GM18861 (cell line): ENCODE data around the gene C11orf97.

Source experiments
- ATAC-seq: cut with Tn5 transposase; IDR thresholded peaks from one replicate; pipeline ENCODE4 v1.9.1; 2021; ENCODE audit not compliant: unreplicated experiment

C11orf97 gene

DNA sequence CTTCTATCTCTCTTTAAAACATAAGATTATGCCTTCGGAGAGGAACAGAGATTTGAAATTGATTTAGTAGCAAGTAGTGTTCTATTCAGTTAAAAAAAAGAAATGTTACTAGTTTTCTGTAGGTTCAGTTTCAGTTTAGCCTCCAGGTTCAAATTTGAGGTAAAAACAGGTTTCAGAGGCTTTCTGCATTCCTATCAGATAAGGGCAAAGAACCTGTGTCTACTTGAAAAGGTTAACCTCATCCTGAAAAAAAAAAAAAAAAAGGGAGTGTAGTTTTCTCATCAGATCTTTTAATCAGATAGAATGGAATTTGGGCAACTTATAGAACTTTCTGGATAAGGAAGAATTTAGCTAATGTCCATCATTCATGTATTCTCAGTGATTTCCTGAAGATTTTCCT is 12.1 kb downstream of the C11orf97 start:
- ATAC-seq: no peak

DNA sequence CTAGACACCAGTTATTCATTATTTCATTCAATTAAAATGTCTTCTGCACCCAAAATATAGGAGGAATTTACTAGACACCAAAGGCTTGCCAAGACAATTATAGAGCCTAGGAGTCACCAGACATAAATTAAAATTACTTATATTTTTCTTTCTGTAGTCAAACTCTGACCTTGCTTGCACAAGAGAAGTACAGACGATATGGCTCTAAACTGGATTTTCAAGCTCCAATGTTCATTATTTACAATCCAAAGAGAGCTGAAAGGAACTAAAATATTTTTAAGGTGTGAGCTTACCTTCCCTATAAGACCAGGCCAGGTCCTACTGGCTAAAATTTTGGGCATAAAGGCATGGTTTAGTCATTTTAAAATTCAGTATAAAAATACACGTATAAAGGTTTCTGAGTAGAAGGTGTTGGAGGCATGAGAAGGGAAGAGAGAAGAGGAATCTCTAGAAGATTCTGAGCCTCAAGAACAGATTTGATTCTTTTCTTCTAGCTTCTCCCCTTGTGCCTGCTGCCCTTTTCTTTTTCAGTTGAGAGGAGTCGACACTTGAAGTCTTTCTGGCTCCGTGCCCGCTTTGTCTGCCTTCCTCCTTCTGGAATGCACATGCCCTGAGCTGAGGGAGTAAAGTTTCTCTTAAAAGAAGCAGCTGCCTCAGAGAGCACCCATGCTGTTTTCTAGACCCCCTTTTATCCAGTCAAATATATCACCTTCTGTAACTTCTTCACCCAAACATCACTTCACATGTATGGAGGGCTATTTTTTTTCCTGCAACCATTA is 13.5 kb downstream of the C11orf97 start:
- ATAC-seq: no peak

DNA sequence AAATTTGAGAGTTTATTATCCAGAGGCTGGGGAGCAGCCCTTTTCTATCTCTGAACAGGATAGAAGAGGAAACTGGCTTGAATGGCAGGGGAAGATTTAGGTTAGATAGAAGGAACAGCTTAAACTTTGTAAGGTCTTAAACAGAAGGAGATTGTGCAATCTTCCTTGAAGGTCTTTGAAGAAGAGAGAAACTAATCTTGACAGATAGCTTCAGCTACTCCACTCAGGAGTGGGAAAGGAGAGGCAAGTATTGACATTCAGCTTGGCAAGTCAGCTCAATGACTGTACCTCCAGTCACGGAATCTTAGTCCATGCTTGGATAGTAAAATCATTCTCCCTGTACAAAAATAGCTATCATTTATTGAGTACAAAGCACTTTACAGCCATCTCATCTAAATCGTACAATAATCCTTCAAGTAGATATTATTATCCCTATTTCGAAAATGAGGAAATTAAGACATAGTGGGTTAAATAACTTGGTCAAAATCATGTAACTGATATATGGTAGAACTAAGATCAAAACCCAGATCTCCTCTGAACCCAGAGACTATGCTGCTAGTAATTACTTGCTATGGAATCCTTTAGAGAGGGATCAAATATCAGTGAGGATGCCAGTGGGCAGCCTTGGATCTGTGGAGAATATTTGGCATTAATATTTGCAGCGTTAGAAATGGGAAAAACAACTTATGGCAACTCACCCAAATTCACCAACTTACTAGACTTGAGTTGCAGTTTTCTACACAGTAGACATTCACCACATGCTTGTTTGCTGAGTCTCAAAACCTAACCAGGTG is 14.6 kb downstream of the C11orf97 start:
- no peak for ATAC-seq

DNA sequence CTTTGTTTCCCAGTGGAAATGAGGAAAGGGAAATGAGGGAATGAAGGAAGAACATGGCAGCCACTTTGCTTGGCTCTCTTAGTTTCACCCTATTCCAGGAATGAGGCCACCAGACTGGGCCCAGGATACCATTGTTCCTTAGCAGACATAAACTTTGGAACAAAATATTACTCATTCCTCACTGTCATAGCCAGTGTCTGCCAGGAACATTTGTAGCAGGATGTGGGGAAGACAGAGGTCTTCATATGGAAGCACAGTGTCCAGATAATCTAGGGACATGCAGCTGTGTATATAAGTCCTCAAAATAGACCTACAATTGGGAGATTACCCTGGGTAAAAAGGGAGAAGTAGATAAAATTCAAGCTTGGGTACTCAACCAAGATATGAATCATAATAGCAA is 16.3 kb downstream of the C11orf97 start:
- no peak for ATAC-seq

DNA sequence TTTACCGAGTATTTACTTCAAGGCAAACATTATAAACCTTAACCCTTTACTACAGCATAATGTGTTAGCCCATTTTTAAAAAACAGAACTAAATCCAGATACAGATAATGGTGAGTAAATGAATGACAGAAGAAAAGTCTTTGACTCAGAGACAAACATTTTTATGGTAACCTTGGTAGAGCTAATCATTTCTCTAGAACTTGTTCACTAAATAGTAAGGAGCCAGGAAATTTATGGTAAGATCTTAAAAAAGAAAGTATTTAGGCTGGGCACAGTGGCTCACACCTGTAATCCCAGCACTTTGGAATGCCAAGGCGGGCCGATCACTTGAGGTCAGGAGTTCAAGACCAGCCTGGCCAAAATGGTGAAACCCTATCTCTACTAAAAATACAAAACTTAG is 19.9 kb downstream of the C11orf97 start:
- no peak for ATAC-seq

DNA sequence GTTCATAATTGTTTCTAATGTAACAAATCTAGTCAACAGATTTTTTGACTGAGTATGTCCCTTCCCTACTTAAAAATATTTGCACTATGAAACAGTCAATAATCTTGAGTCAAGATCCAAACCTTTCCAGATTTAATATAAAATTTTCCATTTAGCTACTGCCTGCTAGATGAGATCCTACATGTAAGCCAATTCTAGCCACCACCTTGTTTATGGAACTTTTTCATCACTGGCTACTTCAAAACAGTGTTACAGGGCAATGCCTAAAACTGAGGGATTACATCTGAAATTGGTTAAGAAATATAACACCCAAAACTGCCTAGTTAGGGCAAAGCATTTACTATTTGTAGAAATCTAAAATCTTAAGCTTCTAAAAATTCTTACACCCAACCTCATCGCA is 20.9 kb downstream of the C11orf97 start:
- ATAC-seq: no peak

DNA sequence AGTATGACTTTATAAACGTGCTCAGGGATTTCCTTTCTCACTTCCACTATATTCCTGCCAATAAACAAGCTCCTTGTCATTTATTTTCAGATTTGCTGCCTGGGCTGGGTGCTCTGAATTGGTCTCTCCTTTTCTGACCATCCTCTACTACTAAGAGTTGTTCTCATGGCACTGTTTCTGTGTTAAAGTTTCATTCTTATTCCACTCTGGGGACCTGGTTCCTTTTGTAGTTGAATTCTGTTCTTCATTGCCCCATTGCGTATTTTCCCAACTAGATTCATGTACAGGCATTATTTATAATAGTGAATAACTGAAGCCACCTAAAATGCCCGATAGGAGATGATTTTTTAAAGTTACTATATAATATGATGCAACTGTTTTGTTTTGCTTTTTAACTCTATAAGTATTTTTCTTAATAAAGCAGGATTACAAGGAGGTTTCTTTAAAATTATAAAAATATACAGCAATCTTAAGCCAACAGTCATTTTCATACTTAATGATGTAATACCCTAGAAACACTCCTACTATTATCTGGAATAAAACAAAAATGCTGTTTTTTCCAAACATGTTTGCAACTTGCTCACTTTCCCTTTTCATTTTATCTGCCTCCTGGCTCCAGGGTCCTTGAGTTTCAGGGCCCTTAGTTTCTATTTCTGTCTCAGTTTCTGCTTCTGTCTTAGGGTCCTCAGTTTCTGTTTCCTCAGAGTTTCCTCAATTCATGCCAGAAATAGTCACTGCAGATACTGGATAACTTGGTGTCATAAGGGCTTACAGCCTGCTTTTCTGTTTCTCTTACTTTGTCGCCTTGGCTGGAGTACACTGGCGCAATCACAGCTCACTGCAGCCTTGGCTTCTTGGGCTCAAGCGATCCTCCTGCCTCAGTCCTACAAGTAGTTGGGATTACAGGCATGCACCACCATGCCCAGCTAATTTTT is 21.7 kb downstream of the C11orf97 start:
- ATAC-seq: no peak

DNA sequence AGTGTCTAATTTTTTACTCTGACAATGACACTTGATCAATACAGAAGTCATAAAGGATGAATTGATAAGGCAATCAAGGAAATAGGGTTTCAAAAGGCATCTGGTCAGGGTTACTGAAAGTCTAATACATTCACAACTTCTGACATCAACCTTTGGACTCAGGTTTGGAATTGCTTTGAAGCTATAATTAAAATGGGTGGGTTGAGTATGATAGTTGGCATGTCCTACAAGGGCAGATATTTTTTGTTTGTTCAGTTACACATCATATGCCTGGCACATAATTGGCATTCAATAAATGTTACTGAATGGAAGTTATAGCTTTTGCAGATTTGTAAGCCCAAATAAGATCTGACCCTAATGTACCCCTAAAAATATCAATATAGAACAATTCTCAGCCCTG is 24.1 kb downstream of the C11orf97 start:
- no peak for ATAC-seq

DNA sequence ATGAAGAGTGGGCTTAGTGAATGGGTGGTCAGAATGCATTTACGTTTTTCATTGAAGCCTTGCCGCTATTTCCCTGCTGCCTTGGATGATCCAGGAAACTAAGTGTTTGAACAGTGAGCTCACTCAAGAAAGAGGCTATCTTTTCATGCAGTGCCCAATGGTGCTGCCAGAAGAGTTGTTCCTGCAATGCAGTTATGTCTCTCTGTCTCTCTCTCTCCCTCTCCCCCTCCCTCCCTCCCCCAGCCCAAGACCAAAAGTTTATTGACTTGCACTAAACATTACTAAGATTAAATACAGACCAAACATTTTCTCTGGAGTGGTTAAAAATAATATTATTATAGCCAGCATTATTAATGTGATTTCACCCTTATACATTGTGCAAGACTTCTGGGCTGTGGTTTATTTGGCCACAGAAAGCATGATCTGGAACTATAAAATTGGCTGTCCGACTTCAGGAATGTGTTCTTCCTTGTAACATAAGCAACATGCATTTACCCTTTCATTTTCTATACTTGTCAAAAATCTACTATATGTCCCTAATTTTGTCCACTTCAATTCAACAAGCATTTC is 24.9 kb downstream of the C11orf97 start:
- ATAC-seq: no peak

DNA sequence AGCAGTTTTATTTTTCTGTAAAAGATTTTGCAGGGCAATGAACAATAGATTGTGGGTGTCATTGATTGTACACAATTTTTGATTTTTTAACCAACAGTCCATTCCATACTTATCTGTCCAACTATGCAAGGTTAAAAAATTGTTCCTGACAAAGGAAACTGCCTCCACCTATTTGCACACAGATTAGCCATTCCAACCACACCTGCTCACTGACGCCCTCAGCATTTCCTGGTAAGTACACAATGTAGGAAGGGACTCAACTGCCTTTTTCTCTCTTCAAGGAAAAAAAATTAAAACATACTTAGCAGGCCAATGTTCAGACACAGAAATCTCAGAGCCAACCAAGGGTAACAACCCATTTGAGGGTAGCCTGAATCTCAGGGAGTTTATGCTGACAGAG is 27.2 kb downstream of the C11orf97 start:
- no peak for ATAC-seq

DNA sequence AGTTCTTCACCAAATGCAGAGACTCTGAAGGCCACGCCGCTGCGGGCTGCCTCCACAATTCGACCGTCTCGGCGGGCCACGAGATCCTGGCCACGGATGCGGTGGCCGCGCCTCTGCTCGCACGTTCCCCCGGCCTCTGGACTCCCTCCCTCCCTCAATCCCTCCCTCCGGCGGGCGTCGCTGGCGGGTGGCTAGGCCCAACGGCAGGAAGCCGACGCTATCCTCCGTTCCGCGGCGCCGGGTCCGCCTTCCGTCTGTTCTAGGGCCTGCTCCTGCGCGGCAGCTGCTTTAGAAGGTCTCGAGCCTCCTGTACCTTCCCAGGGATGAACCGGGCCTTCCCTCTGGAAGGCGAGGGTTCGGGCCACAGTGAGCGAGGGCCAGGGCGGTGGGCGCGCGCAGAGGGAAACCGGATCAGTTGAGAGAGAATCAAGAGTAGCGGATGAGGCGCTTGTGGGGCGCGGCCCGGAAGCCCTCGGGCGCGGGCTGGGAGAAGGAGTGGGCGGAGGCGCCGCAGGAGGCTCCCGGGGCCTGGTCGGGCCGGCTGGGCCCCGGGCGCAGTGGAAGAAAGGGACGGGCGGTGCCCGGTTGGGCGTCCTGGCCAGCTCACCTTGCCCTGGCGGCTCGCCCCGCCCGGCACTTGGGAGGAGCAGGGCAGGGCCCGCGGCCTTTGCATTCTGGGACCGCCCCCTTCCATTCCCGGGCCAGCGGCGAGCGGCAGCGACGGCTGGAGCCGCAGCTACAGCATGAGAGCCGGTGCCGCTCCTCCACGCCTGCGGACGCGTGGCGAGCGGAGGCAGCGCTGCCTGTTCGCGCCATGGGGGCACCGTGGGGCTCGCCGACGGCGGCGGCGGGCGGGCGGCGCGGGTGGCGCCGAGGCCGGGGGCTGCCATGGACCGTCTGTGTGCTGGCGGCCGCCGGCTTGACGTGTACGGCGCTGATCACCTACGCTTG is 31.7 kb downstream of the C11orf97 start, which contains the start of gene FUT4:
Gene FUT4, plus strand, starts transcription at position 227 of the 951 bp plus-strand sequence. Its CDS starts 213 bp downstream, at position 440.
- ATAC-seq: peak; percentile 70

DNA sequence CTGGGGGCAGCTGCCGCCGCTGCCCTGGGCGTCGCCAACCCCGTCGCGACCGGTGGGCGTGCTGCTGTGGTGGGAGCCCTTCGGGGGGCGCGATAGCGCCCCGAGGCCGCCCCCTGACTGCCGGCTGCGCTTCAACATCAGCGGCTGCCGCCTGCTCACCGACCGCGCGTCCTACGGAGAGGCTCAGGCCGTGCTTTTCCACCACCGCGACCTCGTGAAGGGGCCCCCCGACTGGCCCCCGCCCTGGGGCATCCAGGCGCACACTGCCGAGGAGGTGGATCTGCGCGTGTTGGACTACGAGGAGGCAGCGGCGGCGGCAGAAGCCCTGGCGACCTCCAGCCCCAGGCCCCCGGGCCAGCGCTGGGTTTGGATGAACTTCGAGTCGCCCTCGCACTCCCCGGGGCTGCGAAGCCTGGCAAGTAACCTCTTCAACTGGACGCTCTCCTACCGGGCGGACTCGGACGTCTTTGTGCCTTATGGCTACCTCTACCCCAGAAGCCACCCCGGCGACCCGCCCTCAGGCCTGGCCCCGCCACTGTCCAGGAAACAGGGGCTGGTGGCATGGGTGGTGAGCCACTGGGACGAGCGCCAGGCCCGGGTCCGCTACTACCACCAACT is 32.5 kb downstream of the C11orf97 start:
- ATAC-seq: no peak

DNA sequence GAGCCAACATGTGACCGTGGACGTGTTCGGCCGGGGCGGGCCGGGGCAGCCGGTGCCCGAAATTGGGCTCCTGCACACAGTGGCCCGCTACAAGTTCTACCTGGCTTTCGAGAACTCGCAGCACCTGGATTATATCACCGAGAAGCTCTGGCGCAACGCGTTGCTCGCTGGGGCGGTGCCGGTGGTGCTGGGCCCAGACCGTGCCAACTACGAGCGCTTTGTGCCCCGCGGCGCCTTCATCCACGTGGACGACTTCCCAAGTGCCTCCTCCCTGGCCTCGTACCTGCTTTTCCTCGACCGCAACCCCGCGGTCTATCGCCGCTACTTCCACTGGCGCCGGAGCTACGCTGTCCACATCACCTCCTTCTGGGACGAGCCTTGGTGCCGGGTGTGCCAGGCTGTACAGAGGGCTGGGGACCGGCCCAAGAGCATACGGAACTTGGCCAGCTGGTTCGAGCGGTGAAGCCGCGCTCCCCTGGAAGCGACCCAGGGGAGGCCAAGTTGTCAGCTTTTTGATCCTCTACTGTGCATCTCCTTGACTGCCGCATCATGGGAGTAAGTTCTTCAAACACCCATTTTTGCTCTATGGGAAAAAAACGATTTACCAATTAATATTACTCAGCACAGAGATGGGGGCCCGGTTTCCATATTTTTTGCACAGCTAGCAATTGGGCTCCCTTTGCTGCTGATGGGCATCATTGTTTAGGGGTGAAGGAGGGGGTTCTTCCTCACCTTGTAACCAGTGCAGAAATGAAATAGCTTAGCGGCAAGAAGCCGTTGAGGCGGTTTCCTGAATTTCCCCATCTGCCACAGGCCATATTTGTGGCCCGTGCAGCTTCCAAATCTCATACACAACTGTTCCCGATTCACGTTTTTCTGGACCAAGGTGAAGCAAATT is 33.3 kb downstream of the C11orf97 start:
- ATAC-seq: no peak

DNA sequence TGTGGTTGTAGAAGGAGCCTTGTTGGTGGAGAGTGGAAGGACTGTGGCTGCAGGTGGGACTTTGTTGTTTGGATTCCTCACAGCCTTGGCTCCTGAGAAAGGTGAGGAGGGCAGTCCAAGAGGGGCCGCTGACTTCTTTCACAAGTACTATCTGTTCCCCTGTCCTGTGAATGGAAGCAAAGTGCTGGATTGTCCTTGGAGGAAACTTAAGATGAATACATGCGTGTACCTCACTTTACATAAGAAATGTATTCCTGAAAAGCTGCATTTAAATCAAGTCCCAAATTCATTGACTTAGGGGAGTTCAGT is 33.9 kb downstream of the C11orf97 start:
- no peak for ATAC-seq

DNA sequence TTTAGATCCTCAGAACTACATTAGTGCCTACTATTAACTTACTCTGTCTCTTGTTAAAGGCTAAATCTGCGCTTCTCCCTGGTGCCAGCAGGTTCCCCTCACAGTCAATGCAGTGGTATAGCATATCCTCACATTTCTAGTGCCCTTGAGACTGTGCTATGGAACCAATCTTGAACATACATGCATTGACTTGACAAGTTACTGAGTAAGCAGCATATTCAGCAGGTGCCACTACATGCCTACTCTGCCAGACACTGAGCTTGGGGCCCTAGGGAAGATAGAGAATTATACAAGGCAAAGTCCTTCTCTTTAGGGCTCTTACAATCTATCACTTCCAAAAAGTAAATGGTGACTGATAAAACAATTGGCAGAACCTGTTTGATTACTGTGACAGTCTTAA is 34.6 kb downstream of the C11orf97 start:
- ATAC-seq: no peak

DNA sequence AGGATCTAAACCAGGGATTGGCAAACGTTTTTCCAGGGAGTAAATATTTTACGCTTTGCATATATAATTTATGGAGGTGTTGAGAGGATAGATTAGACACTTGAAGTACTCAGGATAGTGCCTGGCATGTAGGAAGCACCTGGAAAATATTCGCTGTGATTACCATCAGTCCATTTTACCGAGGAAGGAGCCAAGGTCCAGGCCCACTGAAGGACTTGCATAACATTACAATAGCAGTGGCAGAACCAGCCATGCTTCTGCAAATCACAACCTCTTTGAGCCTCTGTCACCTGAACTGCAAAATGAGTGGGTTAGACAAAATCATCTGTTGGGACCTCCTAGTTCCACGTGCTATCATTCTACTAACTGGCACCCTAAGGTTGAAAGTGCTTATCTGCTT is 36.9 kb downstream of the C11orf97 start:
- ATAC-seq: no peak

DNA sequence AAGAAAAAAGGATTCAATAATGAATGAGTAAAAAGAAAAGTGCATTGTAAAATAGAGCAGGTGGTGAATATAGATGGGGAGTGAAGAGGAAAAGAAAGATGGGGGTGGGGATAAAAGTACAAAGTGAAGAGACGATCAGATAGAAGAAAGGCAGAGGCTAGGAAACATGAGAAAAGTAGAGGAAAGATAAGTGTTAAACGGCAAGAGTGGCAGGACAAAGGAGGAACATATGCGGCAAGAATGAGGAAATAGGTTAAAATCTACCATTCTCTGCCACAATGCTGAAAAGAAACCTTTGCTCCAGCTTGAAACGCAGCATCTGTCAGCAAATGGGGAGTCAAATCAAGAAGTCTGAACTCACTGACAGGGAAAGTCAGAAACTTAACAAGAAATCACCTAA is 38.3 kb downstream of the C11orf97 start:
- no peak for ATAC-seq

DNA sequence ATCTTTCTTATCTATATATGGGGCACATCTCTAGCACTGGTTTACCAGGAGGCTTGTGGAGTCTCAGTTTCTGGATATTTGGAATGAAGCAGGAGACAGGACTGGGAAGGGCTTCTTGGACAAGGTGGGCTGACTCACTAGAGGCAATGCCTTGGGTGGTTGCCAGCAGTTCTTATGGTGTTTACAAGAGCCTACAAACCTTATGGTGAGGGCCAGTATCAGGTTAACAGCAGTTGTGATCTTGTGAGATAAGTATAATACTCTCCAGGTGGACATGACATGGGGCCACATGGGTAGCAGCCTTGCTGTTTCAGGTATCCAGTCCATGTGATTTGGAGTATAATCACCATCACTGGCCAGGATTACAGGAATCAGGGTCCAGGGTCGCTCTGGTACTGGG is 41.7 kb downstream of the C11orf97 start:
- no peak for ATAC-seq
